Measurements from ENCODE around the gene RNASE8.

The RNASE8 gene

GRCh38 chr14:21055432-21056117 lies 2.0 kb upstream of the RNASE8 start:
- Histone ChIP-seq H3K36me3 (ENCODE audit: control insufficient read depth, insufficient read depth, low read length) (no peaks in the 10 kb centered on the region), H3K27me3 (replicated peaks; ENCODE audit: control insufficient read depth, insufficient read depth, low read length) (no peaks in the 10 kb centered on the region), H3K4me3 (replicated peaks; ENCODE audit: low read depth, low read length) (no peak overlapping the region)
- DNase-seq (ENCODE audit: extremely low read depth, insufficient read length): no peak
- no peak for TF ChIP-seq CTCF (IDR thresholded peaks at IDR 0.05; ENCODE audit: insufficient read depth, low read length, poor library complexity, severe bottlenecking)

GRCh38 chr14:21056520-21057163 lies 980 bp upstream of the RNASE8 start:
- DNase-seq (ENCODE audit: extremely low read depth, insufficient read length): no peak
- no peaks in the 10 kb centered on the region for H3K27me3 ChIP-seq (replicated peaks; ENCODE audit: control insufficient read depth, insufficient read depth, low read length)
- TF ChIP-seq CTCF (IDR thresholded peaks at IDR 0.05; ENCODE audit: insufficient read depth, low read length, poor library complexity, severe bottlenecking): no peak
- H3K4me3 ChIP-seq (replicated peaks; ENCODE audit: low read depth, low read length): no peak overlapping the region
- H3K36me3 ChIP-seq (ENCODE audit: control insufficient read depth, insufficient read depth, low read length): no peaks in the 10 kb centered on the region

- no peak for TF ChIP-seq CTCF (IDR thresholded peaks at IDR 0.05; ENCODE audit: insufficient read depth, low read length, poor library complexity, severe bottlenecking)
- Histone ChIP-seq H3K4me3 (replicated peaks; ENCODE audit: low read depth, low read length) (no peak overlapping the region), H3K27me3 (replicated peaks; ENCODE audit: control insufficient read depth, insufficient read depth, low read length) (no peaks in the 10 kb centered on the region), H3K36me3 (ENCODE audit: control insufficient read depth, insufficient read depth, low read length) (no peaks in the 10 kb centered on the region)
- no peak for DNase-seq (ENCODE audit: extremely low read depth, insufficient read length)
These were observed 1.3 kb downstream of the RNASE8 start for GRCh38 chr14:21058903-21059302.

- no peak for DNase-seq (ENCODE audit: extremely low read depth, insufficient read length)
- no peaks in the 10 kb centered on the region for H3K36me3 ChIP-seq (ENCODE audit: control insufficient read depth, insufficient read depth, low read length)
- H3K27me3 ChIP-seq (replicated peaks; ENCODE audit: control insufficient read depth, insufficient read depth, low read length): no peaks in the 10 kb centered on the region; the same call in 1 of the 2 replicates
- H3K4me3 ChIP-seq (replicated peaks; ENCODE audit: low read depth, low read length): no peak overlapping the region
- TF ChIP-seq CTCF (IDR thresholded peaks at IDR 0.05; ENCODE audit: insufficient read depth, low read length, poor library complexity, severe bottlenecking): no peak
These were observed 2.4 kb downstream of the RNASE8 start for GRCh38 chr14:21059842-21060613.

GRCh38 chr14:21060614-21061346 lies 3.2 kb downstream of the RNASE8 start:
- Histone ChIP-seq H3K36me3 (ENCODE audit: control insufficient read depth, insufficient read depth, low read length) (no peaks in the 10 kb centered on the region), H3K27me3 (replicated peaks; ENCODE audit: control insufficient read depth, insufficient read depth, low read length) (no peaks in the 10 kb centered on the region; the same call in 1 of the 2 replicates), H3K4me3 (replicated peaks; ENCODE audit: low read depth, low read length) (no peak overlapping the region)
- TF ChIP-seq CTCF (IDR thresholded peaks at IDR 0.05; ENCODE audit: insufficient read depth, low read length, poor library complexity, severe bottlenecking): no peak
- DNase-seq (ENCODE audit: extremely low read depth, insufficient read length): no peak
